ENCODE data around the gene SLC30A2.

SLC30A2 gene

DNA sequence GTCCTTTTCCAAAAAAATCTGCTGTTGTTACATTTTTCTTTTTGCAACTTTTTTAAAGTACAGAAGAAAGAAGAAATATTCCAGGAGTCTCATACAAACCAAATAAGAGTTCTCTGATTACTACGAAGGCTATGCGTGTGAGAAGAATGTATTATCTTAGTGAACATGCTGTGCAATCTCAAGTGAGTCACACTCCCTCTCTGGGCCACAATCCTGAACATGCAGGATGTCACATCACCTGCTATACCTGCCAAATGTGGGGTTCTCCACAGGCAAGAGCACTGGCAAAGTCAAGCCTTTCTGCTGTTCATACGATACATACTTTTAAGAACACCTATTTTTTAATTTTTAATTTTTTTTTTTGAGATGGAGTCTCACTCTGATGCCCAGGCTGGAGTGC lies 43.2 kb upstream of the SLC30A2 start:
- Mint-ChIP-seq H3K27me3 (ENCODE audit: low read depth, poor library complexity) (peaks cover 22% of the 10 kb centered on the region), H3K4me3 (no peak overlapping the region), H3K27ac (no peak overlapping the region), H3K36me3 (ENCODE audit: low read depth) (no peaks in the 10 kb centered on the region), H3K4me1 (peaks cover 26% of the 10 kb centered on the region), H3K9me3 (peaks cover 22% of the 10 kb centered on the region)
- DNase-seq, result no peak
- TF ChIP-seq, protein P1, sequence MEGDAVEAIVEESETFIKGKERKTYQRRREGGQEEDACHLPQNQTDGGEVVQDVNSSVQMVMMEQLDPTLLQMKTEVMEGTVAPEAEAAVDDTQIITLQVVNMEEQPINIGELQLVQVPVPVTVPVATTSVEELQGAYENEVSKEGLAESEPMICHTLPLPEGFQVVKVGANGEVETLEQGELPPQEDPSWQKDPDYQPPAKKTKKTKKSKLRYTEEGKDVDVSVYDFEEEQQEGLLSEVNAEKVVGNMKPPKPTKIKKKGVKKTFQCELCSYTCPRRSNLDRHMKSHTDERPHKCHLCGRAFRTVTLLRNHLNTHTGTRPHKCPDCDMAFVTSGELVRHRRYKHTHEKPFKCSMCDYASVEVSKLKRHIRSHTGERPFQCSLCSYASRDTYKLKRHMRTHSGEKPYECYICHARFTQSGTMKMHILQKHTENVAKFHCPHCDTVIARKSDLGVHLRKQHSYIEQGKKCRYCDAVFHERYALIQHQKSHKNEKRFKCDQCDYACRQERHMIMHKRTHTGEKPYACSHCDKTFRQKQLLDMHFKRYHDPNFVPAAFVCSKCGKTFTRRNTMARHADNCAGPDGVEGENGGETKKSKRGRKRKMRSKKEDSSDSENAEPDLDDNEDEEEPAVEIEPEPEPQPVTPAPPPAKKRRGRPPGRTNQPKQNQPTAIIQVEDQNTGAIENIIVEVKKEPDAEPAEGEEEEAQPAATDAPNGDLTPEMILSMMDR (IDR thresholded peaks at IDR 0.05), result no peak

GRCh38 chr1:26084844-26085243 lies 38.9 kb upstream of the SLC30A2 start:
- no peak overlapping the region for H3K27ac Mint-ChIP-seq
- DNase-seq, result no peak
- H3K27me3 Mint-ChIP-seq (ENCODE audit: low read depth, poor library complexity), result peaks cover 29% of the 10 kb centered on the region
- H3K9me3 Mint-ChIP-seq, result peaks cover 3% of the 10 kb centered on the region
- no peaks in the 10 kb centered on the region for H3K36me3 Mint-ChIP-seq (ENCODE audit: low read depth)
- no peak overlapping the region for H3K4me3 Mint-ChIP-seq
- no peaks in the 10 kb centered on the region for H3K4me1 Mint-ChIP-seq
- TF ChIP-seq, protein P1 (IDR thresholded peaks at IDR 0.05), result no peak

- TF ChIP-seq, protein P1 (IDR thresholded peaks at IDR 0.05), result no peak
- Mint-ChIP-seq H3K27ac (no peak overlapping the region), H3K4me3 (no peak overlapping the region), H3K4me1 (peaks cover 6% of the 10 kb centered on the region), H3K9me3 (no peaks in the 10 kb centered on the region), H3K36me3 (ENCODE audit: low read depth) (no peaks in the 10 kb centered on the region), H3K27me3 (ENCODE audit: low read depth, poor library complexity) (peaks cover 34% of the 10 kb centered on the region)
- no peak for DNase-seq
These were observed 38.2 kb upstream of the SLC30A2 start for GRCh38 chr1:26084091-26084561.

DNA sequence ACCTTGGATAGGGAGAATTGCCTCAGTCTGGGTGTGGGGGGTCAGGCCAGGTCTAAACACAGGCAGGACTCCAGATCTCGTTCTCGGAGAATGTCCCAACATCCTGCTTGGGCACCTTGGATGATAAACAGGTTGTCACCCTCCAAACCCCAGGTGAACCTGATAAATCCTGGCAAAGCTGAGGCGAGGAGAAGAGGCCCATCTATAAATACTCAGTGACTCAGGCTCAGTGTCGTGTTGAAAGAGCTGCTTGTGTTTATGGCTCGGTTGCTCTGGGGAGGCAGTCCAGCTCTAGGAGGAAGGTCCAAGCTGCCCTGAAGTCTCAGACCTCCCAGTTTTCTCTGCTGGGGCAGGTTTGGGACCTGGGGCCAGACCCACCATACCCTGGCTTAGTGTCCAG lies 37.3 kb upstream of the SLC30A2 start:
- no peak for DNase-seq
- TF ChIP-seq, protein P1 (IDR thresholded peaks at IDR 0.05), result no peak
- H3K27ac Mint-ChIP-seq, result no peak overlapping the region

GRCh38 chr1:26082020-26082350 lies 36.1 kb upstream of the SLC30A2 start:
- Mint-ChIP-seq H3K36me3 (ENCODE audit: low read depth) (no peaks in the 10 kb centered on the region), H3K27me3 (ENCODE audit: low read depth, poor library complexity) (peaks cover 43% of the 10 kb centered on the region), H3K27ac (no peak overlapping the region), H3K4me1 (peaks cover 14% of the 10 kb centered on the region), H3K4me3 (no peak overlapping the region), H3K9me3 (no peaks in the 10 kb centered on the region)
- no peak for DNase-seq
- TF ChIP-seq, protein P1 (IDR thresholded peaks at IDR 0.05), result no peak

More for the DNA sequence above, 37.3 kb upstream of the SLC30A2 start:
- no peak overlapping the region for H3K4me3 Mint-ChIP-seq
- no peaks in the 10 kb centered on the region for H3K36me3 Mint-ChIP-seq (ENCODE audit: low read depth)
- no peaks in the 10 kb centered on the region for H3K9me3 Mint-ChIP-seq
- H3K4me1 Mint-ChIP-seq, result peaks cover 14% of the 10 kb centered on the region
- peaks cover 40% of the 10 kb centered on the region for H3K27me3 Mint-ChIP-seq (ENCODE audit: low read depth, poor library complexity)

DNA sequence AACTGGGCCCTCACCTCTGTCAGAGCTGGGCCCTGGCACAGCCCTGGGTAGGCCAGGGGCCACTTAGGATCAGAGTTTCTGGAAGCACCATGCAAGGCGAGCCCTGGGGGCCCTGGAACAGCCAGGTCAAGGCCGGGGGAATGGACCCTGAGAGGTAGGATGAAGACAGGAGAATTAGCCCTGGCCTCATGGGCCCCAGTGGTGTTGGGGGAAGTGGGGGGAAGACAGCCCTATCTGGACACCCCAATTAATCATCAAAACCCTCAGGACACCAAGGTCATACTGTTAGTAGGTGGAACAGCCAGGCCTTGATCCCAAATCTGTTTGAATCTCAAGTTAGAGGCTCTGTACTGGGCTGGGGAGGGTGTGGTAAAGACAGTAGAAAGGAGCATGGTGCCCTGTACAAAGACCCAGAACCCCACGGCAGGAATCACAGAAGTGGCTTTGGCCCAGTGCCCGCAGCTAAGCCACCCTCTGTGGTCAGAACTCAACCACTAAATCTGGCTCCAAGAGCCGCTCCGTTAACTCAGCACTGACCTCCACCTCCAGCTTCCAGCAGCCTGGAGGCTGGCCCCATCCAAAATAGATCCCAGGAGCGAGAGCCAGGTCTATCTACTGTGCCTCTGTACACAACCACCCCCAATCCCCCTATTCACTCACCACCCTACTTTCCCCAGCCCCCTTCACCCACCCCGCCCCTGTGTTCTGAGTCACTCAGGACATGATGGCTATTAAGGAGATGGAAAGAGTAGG lies 35.5 kb upstream of the SLC30A2 start:
- no peaks in the 10 kb centered on the region for H3K36me3 Mint-ChIP-seq (ENCODE audit: low read depth)
- H3K4me3 Mint-ChIP-seq, result no peak overlapping the region
- H3K9me3 Mint-ChIP-seq, result no peaks in the 10 kb centered on the region
- H3K4me1 Mint-ChIP-seq, result peaks cover 14% of the 10 kb centered on the region
- TF ChIP-seq, protein P1 (IDR thresholded peaks at IDR 0.05), result no peak
- H3K27ac Mint-ChIP-seq, result peak overlapping the region; percentile 54
- peaks cover 42% of the 10 kb centered on the region for H3K27me3 Mint-ChIP-seq (ENCODE audit: low read depth, poor library complexity)
- DNase-seq, result no peak
